HG03280 (cell line): ENCODE measurements around the gene IL3.

Experiments
- ATAC-seq: cut with Tn5 transposase; IDR thresholded peaks from one replicate; pipeline ENCODE4 v1.9.1; 2021; ENCODE audit warnings: mild to moderate bottlenecking, moderate library complexity; ENCODE audit not compliant: unreplicated experiment

The IL3 gene

GRCh38 chr5:132025403-132025971 is 35.0 kb upstream of the IL3 start:
- ATAC-seq = no peak

- ATAC-seq = no peak
Observed at GRCh38 chr5:132026516-132027008, 33.9 kb upstream of the IL3 start.

- no peak for ATAC-seq
Observed at GRCh38 chr5:132027027-132027426, 33.4 kb upstream of the IL3 start.

GRCh38 chr5:132029609-132030330 is 30.7 kb upstream of the IL3 start:
- ATAC-seq = no peak

GRCh38 chr5:132030610-132031009 is 29.8 kb upstream of the IL3 start:
- ATAC-seq = no peak

- ATAC-seq = no peak
Observed at GRCh38 chr5:132032196-132032595, 28.3 kb upstream of the IL3 start.

- no peak for ATAC-seq
Observed at GRCh38 chr5:132033122-132033521, 27.3 kb upstream of the IL3 start.

GRCh38 chr5:132037353-132037752 is 23.1 kb upstream of the IL3 start:
- ATAC-seq = no peak

- no peak for ATAC-seq
Observed at GRCh38 chr5:132044207-132044606, 16.2 kb upstream of the IL3 start.

- ATAC-seq = no peak
Observed at GRCh38 chr5:132046880-132047299, 13.6 kb upstream of the IL3 start.

GRCh38 chr5:132049093-132049492 is 11.4 kb upstream of the IL3 start:
- ATAC-seq = no peak

- ATAC-seq = no peak
Observed at GRCh38 chr5:132049559-132049958, 10.9 kb upstream of the IL3 start.

GRCh38 chr5:132050136-132050535 is 10.3 kb upstream of the IL3 start:
- ATAC-seq = no peak

- ATAC-seq = no peak
Observed at GRCh38 chr5:132050661-132051552, 9.5 kb upstream of the IL3 start.

- ATAC-seq = no peak
Observed at GRCh38 chr5:132052520-132052919, 7.9 kb upstream of the IL3 start.

GRCh38 chr5:132053483-132053882 is 7.0 kb upstream of the IL3 start:
- no peak for ATAC-seq

- ATAC-seq = no peak
Observed at GRCh38 chr5:132054031-132054696, 6.3 kb upstream of the IL3 start.

- no peak for ATAC-seq
Observed at GRCh38 chr5:132054697-132055440, 5.6 kb upstream of the IL3 start.

- ATAC-seq = no peak
Observed at GRCh38 chr5:132055441-132055807, 5.0 kb upstream of the IL3 start.

GRCh38 chr5:132055808-132056609 is 4.4 kb upstream of the IL3 start:
- ATAC-seq = no peak
